Retinal pigment epithelial cell (primary cell): ENCODE measurements around the gene VAPB.

ENCODE experiments used
- DNase-seq: peaks from one replicate; pipeline ENCODE4 v3.0.0-alpha.2; 2010; ENCODE audit warnings: low read depth
- H3K4me3 ChIP-seq: 2 replicates; pipeline ENCODE4 v1.5.1; 2011; ENCODE audit warnings: mild to moderate bottlenecking, low read length, control low read depth, moderate library complexity
- CTCF ChIP-seq: conservative IDR thresholded peaks from 2 replicates; pipeline ENCODE4 v1.5.1; 2011; ENCODE audit warnings: low read depth, low read length, control low read depth, inconsistent platforms

The VAPB gene

GRCh38 chr20:58398254-58398653 lies 9.2 kb downstream of the VAPB start:
- no peak for DNase-seq
- no peak for TF ChIP-seq CTCF
- no peak overlapping the region for H3K4me3 ChIP-seq

- no peak for TF ChIP-seq CTCF
- no peak for DNase-seq
- no peak overlapping the region for H3K4me3 ChIP-seq
These were observed 10.9 kb downstream of the VAPB start for GRCh38 chr20:58399926-58400325.

- H3K4me3 ChIP-seq, result no peak overlapping the region
- TF ChIP-seq CTCF, result no peak
- DNase-seq, result no peak
These were observed 12.1 kb downstream of the VAPB start for GRCh38 chr20:58401162-58401561.

- no peak for TF ChIP-seq CTCF
- no peak for DNase-seq
- H3K4me3 ChIP-seq, result no peak overlapping the region
These were observed 13.3 kb downstream of the VAPB start for GRCh38 chr20:58402305-58402704.

GRCh38 chr20:58402827-58403226 lies 13.8 kb downstream of the VAPB start:
- TF ChIP-seq CTCF, result no peak
- no peak for DNase-seq

GRCh38 chr20:58403272-58403671 lies 14.2 kb downstream of the VAPB start:
- no peak for TF ChIP-seq CTCF
- no peak for DNase-seq
- H3K4me3 ChIP-seq, result no peak overlapping the region

More at GRCh38 chr20:58402827-58403226, 13.8 kb downstream of the VAPB start:
- no peak overlapping the region for H3K4me3 ChIP-seq

- no peak overlapping the region for H3K4me3 ChIP-seq
- TF ChIP-seq CTCF, result no peak
- DNase-seq, result no peak
These were observed 16.7 kb downstream of the VAPB start for GRCh38 chr20:58405504-58406291.
